NCI-H2029 (cell line): ENCODE results near the gene MYCBP2.
"Not testable (repeated sequence)": the region's sequence is repeated elsewhere in the genome, so short reads cannot be mapped to it uniquely, and the experiment has no call there.

ENCODE experiments used
- DNase-seq: peaks from one replicate; lab custom pipeline; 2025; lab: John Stamatoyannopoulos, UW

MYCBP2 gene

DNA sequence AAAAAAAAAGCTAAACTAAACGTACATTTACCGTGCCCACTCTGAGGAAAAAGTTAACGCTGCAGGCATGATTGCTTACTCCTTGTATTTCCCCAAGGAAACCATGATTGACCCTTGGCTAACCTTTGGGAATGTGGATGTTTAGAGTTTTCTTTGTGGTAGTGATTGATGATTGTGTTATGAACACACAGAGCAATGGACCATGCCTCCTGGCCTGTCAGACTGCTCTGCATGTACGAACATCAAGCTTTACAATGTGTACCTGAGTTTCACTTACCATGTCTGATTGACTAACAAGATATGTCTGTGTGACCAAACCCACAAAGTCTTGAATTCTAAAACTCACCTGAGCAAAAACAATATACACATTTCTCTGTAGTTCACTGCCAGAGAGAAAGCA, 35.1 kb downstream of the MYCBP2 start:
- no peak for DNase-seq

DNA sequence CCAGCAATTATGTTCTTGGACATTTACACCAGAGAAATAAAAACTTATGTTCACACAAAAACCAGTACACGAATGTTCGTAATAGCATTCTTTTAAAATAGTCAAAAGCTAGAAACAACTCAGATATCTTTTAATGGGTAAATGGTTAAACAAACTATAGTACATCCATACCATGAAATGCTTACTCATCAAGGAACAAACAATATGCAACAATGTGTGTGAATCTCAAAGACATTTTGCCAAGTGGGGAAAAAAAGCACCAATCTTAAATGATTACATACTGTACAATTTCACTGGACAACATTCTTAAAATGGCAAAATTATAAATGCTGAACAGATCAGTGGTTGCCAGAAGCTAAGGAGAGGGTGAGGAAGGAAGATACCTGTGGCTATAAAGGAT, 36.6 kb downstream of the MYCBP2 start:
- no peak for DNase-seq

DNA sequence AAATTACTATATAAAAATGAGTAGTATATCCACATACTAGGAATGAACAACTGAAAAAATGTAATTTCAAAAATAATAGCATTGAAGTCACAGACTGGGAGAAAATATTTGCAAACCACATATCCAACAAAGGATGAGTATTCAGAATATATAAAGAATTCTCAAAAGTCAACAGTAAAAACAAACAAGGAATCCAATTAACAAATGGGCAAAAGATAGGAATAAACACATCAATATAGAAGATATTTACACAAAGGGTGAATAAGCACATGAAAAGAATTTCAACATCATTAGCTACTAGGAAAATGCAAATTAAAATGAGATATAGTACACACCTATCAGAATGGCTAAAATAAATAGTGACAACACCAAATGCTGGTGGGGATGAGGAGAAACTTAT, 37.0 kb downstream of the MYCBP2 start:
- DNase-seq: no peak

DNA sequence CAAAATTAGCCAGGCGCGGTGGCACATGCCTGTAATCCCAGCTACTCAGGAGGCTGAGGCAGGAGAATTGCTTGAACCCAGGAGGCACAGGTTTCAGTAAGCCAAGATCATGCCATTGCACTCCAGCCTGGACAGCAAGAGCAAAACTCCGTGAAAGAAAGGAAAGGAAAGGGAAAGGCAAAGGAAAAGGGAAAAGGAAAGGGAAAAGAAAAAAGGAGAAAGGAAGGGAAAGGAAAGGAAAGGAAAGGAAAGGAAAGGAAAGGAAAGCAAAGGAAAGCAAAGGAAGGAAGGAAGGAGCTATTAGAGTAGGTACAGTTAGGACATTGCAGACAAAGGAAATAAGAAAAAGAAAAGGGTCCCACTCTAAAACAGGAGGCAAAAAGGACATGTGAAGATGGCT, 41.3 kb downstream of the MYCBP2 start:
- DNase-seq: not testable (repeated sequence)

DNA sequence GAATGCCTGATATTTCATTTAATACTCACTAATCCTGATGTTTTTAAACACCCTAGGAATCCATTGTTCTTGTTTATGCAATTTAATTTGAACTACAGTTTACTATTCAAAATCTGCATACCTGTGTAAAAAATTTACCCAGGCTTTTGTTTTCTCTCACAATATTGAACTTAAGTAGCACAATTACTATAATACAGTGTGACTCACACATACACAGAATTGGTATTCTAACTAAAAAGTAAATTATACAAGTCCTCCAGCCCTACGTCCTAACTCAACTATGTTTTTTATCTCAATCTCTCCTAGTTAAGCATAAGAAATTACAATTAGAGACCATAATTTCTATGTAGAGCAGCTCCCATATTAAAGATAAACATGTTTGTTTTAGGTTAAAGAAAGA, 41.8 kb downstream of the MYCBP2 start:
- no peak for DNase-seq

DNA sequence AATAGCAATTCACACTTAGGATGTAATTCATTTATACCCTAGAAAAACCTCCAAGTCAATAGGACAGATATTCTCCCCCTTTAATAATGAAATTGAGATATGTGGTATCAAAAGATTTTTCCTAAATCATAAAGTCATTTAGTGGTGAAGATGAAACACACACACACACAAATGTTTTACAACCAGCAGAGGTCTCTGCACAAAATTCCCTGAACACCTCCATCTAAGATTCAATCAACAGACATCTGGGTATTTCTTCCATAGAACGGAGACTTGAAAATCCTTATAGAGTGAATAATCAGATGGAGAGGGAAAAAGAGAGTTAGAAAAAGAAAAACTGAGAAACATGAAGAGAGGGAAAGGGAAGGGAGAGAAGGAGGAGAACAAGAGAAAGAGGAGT, 52.8 kb downstream of the MYCBP2 start:
- DNase-seq: no peak

DNA sequence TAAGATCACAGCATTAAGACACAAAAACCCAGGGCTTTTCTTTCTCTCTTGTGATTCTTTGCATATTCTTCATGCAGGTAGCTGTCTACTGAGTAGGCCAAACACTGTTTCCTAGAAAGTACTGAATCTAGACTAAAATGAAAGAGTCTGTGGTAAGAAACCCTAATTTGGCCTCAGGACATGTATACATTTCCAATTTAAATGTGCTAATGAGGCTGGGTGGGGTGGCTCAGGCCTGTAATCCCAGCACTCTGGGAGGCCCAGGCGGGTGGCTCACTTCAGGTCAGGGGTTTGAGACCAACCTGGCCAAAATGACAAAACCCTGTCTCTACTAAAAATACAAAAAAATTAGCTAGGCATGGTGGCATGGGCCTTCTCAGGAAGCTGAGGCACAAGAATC, 57.8 kb downstream of the MYCBP2 start:
- no peak for DNase-seq

DNA sequence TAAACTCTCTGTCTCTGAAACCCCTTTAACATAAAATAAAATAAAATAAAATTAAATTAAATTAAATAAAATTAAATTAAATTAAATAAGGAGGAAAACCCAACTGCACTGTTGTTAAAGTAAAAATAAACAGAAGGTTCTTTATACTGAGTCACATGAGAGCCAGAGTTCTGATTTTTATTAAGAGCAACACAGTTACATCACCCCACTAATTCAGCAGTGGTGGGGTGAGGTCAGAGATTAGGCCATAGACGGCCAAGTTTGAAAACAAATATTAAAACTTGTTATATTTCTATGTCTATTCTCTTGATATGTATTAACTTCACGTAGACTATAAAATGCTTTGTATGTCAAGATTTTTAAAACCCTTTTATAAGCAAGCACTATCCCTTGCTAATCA, 59.5 kb downstream of the MYCBP2 start:
- DNase-seq: no peak

DNA sequence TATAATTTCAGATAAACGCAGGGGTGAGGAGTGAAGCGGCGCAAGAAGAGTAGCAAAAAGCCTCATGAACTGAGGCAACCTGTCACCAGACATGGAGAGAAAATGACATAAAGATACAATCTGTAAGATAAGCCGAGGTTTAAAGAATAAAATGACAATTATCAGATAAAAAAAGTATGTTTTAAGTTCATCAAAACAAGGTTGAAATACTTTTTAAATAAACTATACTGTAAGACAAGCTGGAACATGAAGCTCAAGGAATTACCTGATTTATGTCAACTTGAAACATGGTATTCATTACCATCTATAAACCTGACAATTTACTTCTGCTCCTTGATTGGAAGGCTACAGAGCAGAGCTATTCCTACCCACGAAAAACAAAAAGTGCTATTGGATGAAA, 61.6 kb downstream of the MYCBP2 start:
- DNase-seq: no peak

DNA sequence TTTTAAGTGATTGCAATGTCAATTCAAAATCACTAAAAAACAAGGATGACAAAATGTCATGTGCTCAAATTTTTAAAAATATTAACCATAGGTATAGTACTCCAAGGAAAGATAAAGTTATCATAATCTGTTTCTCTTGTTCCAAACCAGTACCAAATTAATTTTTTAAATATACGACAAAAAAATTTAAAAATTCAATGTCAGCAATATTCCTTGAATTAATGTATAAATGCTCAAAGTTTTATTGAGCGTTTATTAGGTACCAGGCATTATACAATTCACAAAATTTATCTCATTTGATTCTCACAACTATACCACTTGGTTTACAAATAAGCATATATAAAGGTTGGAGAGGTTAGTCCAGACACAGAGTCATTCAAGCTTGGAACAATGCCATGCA, 64.7 kb downstream of the MYCBP2 start:
- DNase-seq: no peak

DNA sequence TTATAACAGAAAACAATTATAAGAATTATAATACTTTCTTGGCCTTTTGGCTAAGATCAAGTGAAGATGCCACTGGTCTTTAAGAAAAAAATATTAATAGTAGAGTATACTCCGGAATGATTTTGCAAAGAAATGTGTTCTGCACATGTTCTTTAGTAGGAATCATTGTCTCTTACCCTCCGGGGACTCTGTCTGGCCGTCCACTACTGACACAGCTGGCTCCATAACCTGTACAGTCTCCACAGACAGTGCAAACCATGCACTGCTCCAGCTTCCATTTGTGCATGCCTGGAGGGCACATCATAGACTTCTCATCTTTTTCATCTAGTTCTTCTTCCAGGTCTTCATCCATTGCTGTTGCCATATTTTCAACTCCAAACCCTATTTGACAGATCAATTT, 75.9 kb downstream of the MYCBP2 start:
- no peak for DNase-seq

DNA sequence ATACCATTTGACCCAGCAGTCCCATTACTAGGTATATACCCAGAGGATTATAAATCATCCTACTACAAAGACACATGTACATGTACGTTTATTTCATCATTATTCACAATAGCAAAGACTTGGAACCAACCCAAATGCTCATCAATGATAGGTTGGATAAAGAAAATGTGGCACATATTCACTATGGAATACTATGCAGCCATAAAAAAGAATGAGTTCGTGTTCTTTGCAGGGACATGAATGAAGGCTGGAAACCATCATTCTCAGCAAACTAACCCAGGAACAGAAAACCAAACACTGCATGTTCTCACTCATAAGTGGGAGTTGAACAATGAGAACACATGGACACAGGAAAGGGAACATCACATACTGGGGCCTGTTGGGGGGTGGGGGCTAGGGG, 81.7 kb downstream of the MYCBP2 start:
- not testable (repeated sequence) for DNase-seq

DNA sequence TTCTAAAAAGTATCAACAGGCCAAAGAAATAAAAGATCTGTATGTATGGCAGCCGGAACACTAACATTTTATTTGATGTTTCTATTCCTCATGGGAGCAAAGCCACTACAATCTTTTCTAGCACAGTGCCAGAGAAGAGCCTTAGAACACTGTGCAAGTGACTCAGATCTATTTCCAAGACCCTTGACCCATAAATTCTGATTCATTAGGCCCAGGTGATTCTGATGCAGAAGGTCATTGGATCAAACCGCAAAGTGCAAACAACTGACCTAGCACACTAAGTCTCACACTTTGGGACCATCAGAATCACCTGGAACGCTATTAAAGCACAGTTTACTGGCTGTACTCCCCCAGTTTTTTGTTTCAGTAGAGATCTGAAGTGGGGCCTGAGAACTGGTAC, 87.6 kb downstream of the MYCBP2 start:
- no peak for DNase-seq

DNA sequence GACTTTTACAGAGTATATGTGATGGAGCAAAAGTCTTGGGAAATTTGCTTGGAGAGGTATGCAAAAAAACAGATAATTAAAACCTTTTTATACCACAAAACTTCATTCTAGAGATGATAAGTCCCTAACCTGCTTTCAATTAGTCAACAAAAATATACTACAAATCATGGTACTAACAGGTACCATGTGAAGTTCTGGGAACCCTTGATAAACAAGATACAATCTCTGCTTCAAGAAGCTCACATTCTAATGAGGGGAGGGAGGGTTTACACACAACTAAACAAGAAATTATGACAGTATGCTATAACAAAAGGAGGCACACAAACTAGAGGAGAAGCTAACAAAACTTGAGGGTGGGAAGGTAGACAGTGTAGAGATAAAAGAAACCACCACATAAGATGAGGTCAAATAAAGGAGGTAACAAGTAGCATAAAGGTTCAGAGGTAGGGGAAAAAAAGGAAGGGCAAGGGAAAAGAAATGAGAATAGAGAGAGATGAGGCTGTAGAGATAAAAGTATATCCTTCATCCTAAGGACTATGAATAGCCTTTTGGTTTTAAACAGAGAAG, 91.4 kb downstream of the MYCBP2 start:
- DNase-seq: no peak

DNA sequence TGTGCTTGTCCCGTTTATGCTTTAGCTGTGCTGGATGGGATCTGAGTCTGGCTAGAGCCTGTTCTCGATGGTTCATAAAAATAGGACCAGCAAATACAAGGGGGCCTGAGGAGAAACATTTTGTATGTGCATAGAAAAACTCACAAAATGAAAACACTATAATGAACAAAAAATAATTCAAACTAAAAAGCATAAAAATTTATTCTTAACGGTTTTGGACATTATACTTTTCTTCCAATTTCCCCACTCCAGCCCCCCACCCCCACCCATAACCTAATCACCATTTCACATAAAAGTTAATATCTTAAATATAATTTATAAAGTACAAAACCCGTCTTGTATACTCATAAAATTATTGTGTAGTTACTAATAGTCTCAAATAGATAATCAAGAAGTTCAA, 93.7 kb downstream of the MYCBP2 start:
- no peak for DNase-seq

DNA sequence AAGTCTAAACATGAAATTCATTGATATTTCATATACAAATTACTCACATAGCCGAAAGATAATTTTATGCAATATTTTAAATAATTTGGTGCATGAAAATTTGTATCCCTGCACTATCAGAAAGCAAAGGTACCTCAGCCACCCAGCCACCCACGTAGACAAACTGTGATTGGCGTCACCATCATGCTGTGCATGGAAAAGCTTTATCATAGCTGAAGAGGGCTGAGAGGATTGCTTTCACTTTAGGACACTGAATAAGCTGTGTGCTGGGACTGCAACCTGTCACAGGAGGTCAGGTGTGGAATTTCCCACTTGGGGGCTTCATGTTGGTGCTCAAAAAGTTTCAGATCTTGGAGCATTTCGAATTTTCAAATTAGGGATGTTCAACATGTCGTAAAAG, 96.3 kb downstream of the MYCBP2 start:
- DNase-seq: no peak

DNA sequence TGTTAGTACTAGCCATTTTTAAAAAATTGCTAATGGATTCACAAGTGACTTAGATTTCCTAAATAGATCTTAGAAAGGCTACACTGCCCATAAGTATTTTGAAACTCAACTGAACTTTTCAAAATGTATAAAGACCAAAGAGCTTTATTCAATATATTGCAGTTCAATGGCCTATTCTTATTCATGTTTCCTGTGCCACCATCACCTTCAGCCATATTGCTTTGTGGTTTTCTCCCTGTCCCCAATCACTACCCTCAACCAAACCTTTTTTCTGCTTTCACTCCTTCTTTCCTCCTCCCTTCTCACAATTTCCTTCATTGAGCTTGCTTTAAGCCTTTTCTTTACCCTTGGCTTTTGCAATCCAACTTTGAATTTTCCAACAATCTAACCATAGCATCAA, 100.9 kb downstream of the MYCBP2 start:
- no peak for DNase-seq

DNA sequence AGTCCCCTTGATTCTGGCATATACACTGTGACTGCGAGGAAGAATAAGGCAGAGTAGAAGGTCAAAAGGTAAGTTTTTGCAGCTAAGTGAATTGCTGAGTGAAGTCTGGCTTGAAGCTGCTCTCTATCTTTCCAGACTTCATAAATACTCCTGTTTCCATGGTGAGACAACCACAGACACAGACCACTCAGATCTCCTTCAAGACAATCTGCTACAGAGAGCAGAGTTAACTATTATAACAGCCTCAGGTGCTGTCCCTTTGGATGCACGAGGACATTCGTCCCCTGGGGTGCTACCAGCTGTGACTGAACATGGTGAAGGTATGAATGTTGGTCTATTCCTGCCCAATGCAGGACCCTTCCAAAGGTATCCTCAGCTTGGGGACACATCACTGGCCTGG, 104.0 kb downstream of the MYCBP2 start:
- no peak for DNase-seq

DNA sequence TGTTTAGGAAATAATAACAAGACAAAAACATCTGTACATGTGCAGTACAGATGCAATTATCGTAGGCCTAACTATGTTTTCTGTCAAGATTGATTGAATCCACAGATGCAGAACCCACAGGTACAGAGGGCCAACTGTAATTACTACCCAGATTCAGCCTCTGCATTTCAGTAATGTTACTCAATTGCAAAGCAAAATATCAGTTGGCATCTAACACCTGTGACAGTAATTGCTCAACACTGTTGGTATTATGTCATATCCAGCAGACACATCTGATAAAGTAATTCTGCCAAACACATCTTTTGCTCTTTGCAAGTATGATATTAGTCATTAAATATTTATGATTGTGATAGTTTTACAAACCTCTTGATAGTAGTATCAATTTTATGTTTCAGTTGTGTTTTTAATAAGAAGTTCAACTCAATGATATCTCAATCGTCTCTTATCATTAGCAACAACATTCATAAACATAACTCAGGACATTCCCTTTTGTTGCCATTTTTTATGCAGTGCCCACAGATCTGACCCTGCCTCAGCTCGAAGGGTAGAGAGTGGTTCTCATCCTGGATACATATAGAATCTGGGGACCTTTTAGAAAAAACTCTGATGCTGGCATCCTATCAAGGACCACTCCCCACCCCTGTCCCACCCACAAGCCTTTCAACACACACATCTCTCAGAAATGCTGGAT, 104.7 kb downstream of the MYCBP2 start:
- no peak for DNase-seq

DNA sequence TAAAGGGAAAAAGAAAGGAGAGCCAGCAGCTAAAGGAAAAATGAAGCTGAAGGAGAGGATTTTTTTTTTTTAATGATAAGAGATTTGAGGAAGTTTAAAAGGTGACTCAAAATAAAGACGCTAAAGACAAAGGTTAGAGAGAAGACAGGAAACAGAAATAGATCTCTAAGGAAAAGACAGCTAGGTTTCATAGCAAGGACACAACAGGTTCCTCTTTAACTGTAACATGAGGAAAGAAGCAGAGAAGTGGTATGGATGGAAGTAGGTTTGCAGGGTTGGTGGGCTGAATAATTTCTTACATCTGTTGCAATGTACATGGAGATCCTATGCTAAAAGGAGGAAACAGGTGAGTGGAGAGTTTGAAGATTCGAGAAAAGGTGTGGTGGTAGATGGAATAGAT, 107.5 kb downstream of the MYCBP2 start:
- DNase-seq: no peak

DNA sequence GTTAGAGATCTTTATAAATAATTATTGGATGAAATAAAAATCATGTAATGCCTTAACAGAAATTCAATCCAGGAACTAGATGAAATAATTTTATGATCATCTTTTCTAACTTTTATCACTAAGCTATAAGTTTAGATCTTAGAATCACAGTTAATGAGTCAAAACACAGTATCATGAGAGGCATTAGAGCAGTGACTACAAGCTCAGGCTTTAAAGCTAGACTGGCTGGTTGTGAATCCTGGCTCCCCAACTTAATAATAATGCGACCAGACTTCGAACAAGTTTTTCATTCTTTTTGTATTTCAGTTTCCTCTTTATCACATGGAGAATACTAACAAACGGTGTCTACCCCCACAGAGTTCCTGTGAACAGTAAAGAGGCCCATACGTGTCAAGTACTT, 108.6 kb downstream of the MYCBP2 start:
- DNase-seq: no peak

DNA sequence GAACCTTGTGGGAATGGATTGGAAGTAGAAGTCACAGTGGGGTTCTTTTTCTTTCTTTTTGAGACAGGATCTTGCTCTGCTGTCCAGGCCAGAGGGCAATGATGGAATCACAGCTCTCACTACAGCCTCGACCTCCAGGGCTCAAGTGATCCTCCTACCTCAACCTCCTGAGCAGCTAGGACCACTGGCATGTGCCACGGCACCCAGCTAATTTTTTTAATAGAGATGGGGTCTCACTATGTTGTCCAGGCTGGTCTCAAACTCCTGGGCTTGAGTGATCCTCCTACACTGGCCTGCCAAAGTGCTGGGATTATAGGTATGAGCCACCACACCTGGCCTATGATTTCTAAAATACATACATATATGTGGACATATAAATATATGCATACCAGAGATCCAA, 111.4 kb downstream of the MYCBP2 start:
- DNase-seq: no peak

DNA sequence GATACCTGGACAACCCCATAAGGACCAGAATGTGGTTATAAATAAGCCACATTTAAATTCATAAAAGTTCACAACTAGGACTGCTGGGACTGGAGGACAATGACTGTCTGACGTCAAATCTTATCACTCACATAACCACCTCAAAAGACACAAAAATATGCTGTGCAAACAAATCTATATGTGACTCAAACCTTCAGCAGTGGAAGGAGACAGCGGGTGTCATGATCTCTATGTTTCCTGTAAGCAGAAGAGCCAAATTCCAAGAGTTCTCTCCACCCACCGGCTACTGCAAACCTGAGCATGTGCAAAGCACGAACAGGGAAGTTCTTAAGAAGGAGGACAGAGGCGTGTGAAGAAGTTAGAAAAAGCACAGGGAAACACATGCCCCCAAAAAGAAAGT, 113.2 kb downstream of the MYCBP2 start:
- DNase-seq: no peak

DNA sequence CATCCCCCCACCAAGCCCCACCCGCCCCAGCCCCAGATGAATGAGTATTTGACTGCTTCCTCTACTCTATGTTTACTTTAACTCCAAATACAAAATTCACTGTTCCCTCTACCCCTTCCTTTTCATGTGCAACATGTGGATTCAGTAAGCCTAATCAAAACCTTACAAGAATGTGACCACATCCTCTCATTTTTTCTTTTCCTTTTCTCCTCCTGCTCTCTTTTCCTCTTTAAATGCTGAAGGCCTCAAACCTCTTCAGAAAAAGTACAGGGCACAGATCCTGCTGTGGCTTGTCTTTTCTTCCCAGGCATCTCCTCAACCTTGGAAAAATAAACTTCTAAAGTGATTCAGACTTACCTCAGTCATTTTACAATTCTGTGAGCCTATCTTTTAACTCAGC, 119.0 kb downstream of the MYCBP2 start:
- no peak for DNase-seq
